Cardiac septum (tissue), 1 donor: ENCODE measurements around the gene SP110. TPM values are rescaled to one million over a fixed set of nuclear protein-coding genes. Genes with fewer than 3 reads are reported as not detected.

Experiments used
- DNase-seq: peaks from one replicate; pipeline ENCODE4 v3.0.0-alpha.2; 2020; ENCODE audit warnings: low spot score
- intact Hi-C: fragments of 100-400 bp; cut with DNase I; formaldehyde crosslinking; loops from one replicate; pipeline ENCODE4 v1.14.0; 2022
- total RNA-seq: library from RNA; stranded (reverse); fragmentation: NEBNext Ultra II Directional; extraction: Animal tissue kit (Norgen Biotek cat#: 25700); gene quantifications from one replicate; pipeline ENCODE4 v1.2.1, GENCODE V29; 2021
- donor health status: DM: no; HTN: no; CAD: no.

SP110 gene
- total RNA-seq, 1 donor from 2014 or later = 10.0 TPM

- intact Hi-C loops = no loop called here
- no peak for DNase-seq
Observed at GRCh38 chr2:230178546-230179485, 41.0 kb downstream of the SP110 start.

GRCh38 chr2:230176996-230177395 is 42.8 kb downstream of the SP110 start:
- DNase-seq = no peak
- intact Hi-C loops = no loop called here

- intact Hi-C loops = no loop called here
- no peak for DNase-seq
Observed at GRCh38 chr2:230174466-230174865, 45.3 kb downstream of the SP110 start.

GRCh38 chr2:230172852-230173251 is 46.9 kb downstream of the SP110 start:
- intact Hi-C loops = no loop called here
- DNase-seq = no peak

- no peak for DNase-seq
- intact Hi-C loops = no loop called here
Observed at GRCh38 chr2:230172156-230172555, 47.6 kb downstream of the SP110 start.

GRCh38 chr2:230170532-230170931 is 49.3 kb downstream of the SP110 start:
- DNase-seq = no peak
- intact Hi-C loops = no loop called here

GRCh38 chr2:230166557-230167170 is 53.1 kb downstream of the SP110 start:
- intact Hi-C loops = no loop called here
- no peak for DNase-seq

GRCh38 chr2:230164139-230164538 is 55.6 kb downstream of the SP110 start:
- no peak for DNase-seq
- intact Hi-C loops = loop anchor here (5.0 kb wide), 1 partner anchor 448 kb away; no protein-coding TSS in a partner anchor

GRCh38 chr2:230162981-230163380 is 56.8 kb downstream of the SP110 start:
- intact Hi-C loops = loop anchor here (5.0 kb wide), 1 partner anchor 449 kb away; no protein-coding TSS in a partner anchor
- DNase-seq = no peak

- no peak for DNase-seq
- intact Hi-C loops = loop anchor here (2.0 to 5.0 kb wide), 3 partner anchors 92 to 451 kb away; partner anchors contain the start of gene SLC16A14
Observed at GRCh38 chr2:230161184-230161583, 58.6 kb downstream of the SP110 start.

- no peak for DNase-seq
- intact Hi-C loops = loop anchor here (2.0 to 5.0 kb wide), 3 partner anchors 91 to 452 kb away; partner anchors contain the start of gene SLC16A14
Observed at GRCh38 chr2:230160112-230160660, 59.6 kb downstream of the SP110 start.

GRCh38 chr2:230158468-230158867 is 61.3 kb downstream of the SP110 start:
- intact Hi-C loops = loop anchor here (10.0 kb wide), 1 partner anchor 354 kb away; no protein-coding TSS in a partner anchor
- no peak for DNase-seq

- DNase-seq = no peak
- intact Hi-C loops = loop anchor here (10.0 kb wide), 1 partner anchor 352 kb away; no protein-coding TSS in a partner anchor
Observed at GRCh38 chr2:230156782-230157699, 62.7 kb downstream of the SP110 start.

GRCh38 chr2:230155359-230155758 is 64.4 kb downstream of the SP110 start:
- intact Hi-C loops = loop anchor here (10.0 kb wide), 1 partner anchor 351 kb away; no protein-coding TSS in a partner anchor
- DNase-seq = no peak

GRCh38 chr2:230153390-230153976 is 66.3 kb downstream of the SP110 start:
- intact Hi-C loops = loop anchor here (10.0 kb wide), 1 partner anchor 349 kb away; no protein-coding TSS in a partner anchor
- no peak for DNase-seq

- DNase-seq = no peak
- intact Hi-C loops = loop anchor here (10.0 kb wide), 1 partner anchor 348 kb away; no protein-coding TSS in a partner anchor
Observed at GRCh38 chr2:230152334-230152733, 67.5 kb downstream of the SP110 start.

- no peak for DNase-seq
- intact Hi-C loops = no loop called here
Observed at GRCh38 chr2:230144355-230144754, 75.4 kb downstream of the SP110 start.

- intact Hi-C loops = no loop called here
- DNase-seq = no peak
Observed at GRCh38 chr2:230140667-230141066, 79.1 kb downstream of the SP110 start.
